Measurements from ENCODE around the gene CHD2.

CHD2 gene

DNA sequence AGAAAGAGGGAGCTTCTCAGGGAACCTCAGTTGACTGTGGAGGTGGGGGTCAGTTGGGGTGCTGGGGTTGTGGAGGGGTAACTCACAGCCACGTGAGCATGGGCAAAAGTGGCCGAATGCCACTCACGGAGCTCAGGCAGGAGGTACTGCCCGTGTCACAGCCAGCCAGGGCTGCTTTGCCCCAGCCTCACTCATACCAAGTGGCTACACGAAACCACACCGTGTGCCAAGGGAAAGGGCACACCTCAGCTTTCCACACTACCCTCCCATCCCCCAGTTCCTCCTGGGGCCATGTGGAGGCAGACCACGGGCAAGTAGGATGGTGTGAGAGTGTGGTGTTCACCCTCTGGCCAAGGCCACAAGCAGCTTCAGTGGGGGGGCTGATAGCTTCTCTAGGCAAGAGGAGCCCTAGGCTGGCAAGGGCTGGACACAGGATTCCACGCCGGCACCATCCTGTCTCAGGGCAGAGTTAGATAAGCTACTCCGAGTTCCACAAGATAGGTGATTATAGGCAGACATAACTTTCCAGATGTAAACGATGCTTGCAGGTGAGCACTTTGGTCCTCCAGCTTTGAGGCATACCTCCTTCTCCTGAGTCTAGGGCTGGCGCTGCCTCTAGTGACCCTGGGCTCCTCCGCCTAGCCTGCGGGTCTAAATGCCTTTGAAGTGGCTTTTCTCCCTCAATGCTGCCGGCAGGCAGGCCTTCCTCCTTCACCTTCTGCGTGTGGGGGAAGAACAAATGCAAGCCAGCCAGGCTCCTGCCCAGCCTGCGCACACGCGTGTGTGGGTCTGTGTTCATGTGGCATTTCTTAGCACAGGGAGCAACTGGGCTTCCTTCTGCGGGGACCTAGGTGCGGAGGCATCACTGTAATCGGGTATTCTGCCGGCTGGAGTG is 163.9 kb downstream of the CHD2 start:
- no peak for DNase-seq (ENCODE audit: low read depth in 3 of 3, low spot score in 1 of 3)

DNA sequence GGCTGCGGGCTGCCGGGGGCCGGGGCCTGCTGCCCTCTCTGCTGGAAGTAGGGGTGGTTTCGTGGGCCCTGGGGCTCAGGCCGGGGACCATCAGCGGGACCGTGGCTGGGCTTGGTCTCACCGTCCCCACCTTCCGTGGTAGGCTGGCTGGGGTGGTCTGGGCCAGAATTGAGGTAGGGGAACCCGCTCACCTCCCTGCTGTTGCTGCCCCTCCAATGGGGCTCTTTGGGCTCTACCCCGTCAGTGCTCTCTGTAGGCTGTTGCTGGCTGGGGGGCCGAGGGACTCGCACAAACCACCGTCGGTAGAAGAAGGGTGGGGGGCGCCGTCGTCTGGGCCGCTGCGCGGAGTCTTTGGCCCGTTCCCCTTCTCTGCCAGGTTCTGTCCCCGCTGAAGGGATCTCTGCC is 165.5 kb downstream of the CHD2 start:
- DNase-seq (ENCODE audit: low read depth in 3 of 3, low spot score in 1 of 3), result no peak

DNA sequence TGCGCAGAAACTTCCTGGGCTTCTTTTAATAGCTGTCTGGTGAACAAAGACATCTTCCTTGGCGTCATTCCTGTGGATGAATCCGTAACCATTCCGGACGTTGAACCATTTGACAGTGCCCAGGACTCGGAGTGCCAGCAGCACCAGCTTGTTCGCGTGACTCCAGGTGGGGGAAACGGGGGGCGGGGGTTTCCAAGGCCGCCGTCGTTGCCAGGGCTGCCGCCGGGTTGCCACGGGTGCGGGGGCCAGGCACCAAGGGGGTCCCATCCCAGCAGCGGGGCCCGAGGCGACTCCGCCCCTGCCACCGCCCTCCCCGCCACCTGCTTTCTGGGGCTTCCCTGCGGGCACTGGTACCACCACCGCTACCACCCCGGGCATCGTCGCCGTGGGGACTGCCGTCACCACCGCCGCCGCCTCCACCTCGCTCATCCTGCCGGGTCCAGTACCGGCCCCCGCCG is 166.1 kb downstream of the CHD2 start:
- DNase-seq (ENCODE audit: low read depth in 3 of 3, low spot score in 1 of 3), result no peak

DNA sequence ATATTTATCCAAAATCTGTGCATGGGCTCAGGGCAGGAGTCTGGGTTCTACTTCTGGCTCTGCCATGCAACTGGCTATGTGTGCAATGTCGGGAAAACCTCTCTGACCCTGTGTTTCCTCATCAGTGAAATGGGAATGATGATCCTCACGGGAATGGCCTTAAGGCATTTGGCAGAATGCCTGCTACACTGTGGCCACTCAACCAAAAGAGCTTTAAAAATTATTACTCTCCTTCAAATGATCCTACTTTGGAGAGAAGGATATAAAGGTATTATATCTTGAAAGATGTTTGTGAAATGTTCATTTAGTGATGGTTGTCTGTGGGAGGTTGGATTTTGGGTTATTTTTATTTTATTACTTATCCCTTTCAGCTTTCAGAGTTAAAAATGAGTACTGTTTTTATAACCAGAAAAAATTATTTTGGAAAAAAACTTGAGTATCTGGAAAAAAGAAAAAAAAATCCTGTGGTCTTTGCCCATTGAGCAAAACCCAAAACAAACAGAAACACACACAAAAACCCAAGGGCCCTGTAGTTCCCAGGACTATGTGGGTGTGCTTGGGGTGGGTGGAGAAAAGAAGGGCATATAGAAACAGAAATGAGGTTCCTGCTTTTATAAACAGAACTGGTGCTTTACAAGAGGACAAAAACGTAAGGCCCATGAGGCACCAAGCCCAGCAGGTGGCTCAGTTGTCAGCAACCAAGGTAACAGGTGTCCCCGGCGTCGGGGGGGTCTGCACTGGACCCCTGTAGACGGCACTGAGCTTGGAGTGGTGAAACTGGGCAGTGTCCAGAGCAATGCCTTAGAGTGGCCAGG is 166.9 kb downstream of the CHD2 start:
- no peak for DNase-seq (ENCODE audit: low read depth in 3 of 3, low spot score in 1 of 3)

DNA sequence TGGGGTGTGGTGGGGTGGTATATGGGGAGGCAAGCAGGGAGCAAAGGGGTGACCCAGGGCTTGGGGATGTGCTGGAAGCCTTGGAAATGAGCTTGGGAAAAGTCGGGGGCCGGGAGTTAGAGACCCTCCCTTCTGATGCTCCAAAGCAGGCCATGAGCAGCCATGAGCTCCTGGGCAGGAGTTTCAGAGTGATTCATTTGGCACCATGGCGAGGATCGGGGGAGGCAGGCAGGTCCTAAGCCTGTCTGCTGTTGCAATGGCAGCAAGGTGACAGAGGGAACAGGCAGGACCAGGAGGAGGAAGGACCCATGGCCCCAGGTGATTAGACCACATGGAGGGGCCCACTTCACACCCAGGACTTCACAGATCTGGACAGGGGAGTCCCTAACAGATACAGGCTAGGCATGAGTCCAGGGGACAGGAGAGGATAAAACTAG is 167.5 kb downstream of the CHD2 start:
- DNase-seq (ENCODE audit: low read depth in 3 of 3, low spot score in 1 of 3), result no peak

DNA sequence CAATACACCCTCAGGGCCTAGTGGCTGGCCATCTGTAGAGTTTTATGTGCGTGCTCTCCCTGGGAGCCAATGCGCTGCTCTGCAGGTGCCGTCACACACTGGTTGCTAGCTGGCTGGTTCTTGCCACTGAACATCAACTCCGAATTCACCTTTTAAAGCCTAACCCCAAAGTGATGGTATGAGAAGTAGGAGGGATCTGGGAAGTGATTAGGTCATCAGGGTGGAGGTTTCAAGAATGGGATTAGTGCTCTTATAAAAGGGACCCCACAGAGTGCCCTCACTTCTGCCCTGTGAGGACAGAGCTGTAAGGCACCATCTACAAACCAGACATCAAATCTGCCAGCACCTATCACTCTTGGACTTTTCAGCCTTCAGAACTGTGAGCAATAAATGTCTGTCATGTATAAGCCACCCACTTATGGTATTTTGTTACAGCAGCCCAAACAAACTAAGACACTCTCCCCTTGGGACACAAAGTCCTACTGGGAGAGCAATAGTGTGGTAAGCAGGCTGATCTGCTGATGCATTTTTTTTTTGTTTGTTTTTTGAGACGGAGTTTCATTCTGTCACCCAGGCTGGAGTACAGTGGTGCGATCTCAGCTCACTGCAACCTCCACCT is 168.6 kb downstream of the CHD2 start:
- no peak for DNase-seq (ENCODE audit: low read depth in 3 of 3, low spot score in 1 of 3)

DNA sequence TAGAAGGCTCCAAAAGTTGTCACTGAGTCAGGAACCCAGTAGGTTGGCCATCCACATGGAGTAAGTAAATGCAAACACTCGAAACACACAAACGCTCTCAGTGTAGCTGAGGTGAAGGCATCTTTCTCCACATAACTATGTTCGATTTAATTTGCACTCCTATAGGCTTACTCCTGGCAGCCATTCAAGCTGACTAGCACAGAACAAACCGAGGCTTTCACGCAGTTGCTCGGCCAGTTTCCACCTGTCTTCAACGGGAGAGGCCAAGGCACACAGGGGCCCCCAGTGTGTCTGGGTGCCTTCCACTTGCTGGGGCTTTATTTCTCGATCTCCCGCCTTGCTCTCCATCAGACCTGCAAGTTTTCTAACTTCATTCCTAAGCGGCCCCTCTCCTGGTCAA is 170.0 kb downstream of the CHD2 start:
- no peak for DNase-seq (ENCODE audit: low read depth in 3 of 3, low spot score in 1 of 3)

DNA sequence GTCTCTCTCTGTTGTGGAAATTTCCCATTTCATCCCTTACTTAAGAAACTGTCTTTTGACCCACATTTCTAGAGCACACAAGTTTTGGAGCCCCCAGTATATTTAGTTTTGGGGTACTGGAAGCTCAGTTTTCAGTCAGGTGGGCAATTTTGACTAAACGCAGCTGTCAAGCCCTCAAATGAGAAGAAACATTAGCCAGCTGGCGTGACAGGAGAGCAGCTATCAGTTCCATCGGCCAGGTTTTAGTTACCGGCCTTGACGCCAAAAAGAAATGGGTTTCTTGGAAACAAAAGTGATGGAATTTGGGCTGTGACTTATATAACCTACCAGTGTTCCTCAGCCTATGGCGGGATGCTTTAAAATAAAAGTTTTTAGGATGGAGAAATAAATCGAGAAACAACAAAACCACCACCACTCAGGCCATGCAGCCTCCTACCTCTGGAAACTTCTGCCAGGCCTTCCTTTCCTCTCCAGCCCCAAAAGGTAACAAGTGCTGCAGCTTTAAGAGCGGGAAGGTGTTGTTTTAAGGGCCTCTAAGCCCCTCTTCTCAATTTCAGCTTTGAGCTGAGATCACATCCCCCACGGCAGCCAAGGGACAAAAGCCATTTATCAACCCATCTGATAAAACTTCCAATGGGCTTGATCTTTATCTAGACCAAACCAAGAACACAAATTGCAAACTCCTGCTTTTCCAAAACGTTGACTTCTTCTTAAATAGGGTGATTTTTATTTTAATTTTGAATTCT is 170.6 kb downstream of the CHD2 start:
- no peak for DNase-seq (ENCODE audit: low read depth in 3 of 3, low spot score in 1 of 3)

DNA sequence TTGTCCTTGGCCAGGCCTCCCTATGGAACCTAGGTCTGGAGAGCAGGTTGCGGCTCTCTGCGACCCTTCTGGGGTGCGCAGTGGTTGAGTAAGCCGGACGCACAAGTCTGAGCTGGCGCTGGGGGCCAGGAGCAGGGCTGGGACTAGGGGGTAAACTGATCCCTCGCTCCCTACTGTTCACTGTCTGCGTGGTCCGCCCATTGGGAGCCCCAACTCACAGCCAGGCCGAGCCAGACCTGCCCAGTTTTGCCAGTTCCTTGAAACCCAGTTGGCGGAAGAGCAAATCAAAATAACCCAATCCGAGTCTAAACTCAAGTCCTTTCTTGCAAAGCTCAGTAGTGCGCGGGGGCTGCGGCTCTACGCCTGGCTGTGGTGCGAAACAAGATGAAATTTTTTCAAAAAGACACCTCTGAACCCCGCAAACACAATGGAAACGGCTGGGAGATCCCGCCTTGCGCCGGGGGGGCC is 171.4 kb downstream of the CHD2 start:
- no peak for DNase-seq (ENCODE audit: low read depth in 3 of 3, low spot score in 1 of 3)

DNA sequence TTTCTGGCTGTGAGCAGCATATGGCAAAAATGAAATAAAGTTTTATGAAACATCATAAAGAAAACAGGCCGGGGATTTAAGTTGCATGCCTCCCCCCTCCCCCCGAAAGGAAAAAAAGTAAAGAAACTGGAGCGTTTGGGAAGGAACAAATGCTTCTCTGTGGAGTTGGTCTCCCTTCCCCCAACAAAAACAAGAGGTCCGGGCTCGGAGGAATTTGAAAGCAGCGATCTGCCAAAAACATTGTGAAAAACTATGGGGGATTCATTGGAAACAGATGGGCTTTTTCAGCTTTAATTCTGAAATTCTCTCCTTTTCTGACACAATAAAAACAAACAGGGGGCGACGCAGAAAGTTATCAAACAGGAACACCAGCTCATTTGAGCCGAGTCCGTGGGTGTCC is 171.9 kb downstream of the CHD2 start:
- no peak for DNase-seq (ENCODE audit: low read depth in 3 of 3, low spot score in 1 of 3)

DNA sequence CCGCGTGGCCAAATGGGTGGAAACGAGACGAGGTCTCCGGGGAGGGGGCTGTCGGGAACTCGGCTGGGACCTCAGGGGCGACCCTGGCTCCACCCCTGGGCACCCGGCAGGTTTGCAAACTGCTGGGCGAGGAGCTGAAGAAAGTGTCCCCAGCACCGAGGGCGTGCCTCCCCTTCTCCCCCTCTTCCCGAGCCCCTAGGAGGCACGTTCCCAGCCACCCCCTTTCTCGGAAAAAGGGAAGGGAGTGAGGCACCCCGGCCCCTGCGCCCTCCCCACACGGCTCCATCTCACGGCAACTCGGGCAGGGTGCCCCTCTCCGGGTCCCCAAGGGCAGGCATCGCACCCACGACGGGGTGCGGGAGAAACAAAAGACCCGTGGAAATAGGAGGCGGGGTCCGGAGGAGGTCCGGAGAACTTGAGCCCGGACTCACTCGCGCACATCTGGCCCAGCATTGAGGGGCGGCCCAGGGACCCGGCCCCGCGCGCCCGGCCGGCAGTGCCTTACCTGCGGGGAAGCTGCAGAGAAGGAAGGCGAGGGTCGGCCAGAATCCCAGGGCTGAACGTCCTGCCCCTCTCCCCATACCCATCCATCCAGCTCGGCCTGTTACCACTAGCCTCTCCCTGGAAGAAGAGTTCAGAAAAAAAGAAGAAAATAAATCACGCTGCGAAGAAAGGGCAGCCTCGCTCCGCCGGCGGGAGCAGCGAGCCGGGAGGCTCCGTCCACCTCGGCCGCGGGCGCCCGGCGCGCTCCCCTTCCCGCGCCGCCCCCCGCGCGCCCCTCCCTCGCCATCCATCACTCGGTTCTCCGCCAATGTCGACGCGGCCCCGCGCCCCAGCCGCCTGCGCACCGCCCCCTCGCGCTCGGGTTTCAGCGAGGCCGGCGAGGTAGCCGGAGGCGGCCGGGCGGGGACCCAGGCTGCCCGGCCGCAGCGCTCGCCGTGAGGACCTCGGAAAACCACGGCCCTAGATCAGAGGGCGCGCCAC is 172.6 kb downstream of the CHD2 start:
- DNase-seq (ENCODE audit: low read depth in 3 of 3, low spot score in 1 of 3), result no peak

DNA sequence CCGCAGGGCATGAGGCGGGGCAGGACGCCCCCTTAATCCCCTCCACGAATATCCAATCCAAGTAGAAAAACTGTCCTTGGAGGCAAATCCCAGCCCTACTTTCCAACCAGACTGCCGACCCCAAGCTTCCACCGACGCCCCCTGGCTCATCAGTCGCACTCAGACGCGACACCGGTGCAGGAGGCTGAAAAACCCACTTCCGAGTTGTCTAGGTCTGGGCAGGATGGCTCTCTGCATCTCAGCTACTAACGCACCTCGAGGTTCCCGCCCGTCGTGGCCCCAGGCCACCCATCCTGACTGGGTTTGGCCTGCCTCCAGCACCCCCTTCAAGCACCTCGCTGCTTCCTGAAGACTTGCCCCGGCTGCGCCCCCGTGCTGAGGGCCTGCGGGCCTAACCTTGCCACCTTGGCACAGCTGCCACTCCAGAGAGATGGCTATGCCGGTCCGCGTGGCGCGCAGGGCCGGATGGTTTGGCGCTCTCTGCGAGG is 173.4 kb downstream of the CHD2 start:
- no peak for DNase-seq (ENCODE audit: low read depth in 3 of 3, low spot score in 1 of 3)

DNA sequence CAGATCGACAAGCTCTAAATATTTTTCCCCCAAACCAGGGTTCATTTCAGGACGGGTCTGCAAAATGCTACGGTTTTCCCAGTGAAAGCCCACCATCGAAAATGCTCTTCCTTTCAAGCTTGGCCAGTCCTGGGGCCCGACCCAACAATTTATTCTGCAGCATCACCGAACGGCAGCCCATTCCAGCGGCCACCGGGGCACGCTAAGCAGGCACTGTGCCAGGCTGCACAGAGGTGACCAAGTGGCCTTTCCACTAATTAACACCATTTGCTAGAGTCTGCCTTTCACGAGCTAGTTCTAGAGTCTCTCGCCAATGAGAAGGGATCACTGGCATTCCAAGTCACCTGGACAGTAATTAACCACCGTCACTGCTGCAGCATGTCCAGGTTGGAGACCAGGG is 174.5 kb downstream of the CHD2 start:
- DNase-seq (ENCODE audit: low read depth in 3 of 3, low spot score in 1 of 3), result no peak

DNA sequence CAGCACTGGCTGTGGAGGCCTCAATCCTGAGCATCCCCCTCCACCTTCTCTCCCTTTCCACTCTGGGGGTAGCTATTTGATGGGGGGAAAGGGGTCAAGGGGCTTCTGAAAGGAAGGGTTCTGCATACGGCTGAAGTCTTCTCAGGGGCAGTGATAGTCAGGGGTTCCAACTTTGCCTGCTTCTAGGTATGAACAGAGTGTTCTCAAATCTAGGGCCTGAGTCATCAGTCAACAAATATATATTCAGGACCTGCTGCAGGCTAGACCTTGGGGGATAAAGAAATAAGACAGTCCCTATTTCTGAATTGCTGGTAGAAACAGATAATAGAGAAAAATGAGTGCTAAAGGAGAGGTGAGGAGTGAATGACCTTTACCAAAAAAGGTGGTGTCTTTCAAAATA is 176.1 kb downstream of the CHD2 start:
- DNase-seq (ENCODE audit: low read depth in 3 of 3, low spot score in 1 of 3), result no peak

DNA sequence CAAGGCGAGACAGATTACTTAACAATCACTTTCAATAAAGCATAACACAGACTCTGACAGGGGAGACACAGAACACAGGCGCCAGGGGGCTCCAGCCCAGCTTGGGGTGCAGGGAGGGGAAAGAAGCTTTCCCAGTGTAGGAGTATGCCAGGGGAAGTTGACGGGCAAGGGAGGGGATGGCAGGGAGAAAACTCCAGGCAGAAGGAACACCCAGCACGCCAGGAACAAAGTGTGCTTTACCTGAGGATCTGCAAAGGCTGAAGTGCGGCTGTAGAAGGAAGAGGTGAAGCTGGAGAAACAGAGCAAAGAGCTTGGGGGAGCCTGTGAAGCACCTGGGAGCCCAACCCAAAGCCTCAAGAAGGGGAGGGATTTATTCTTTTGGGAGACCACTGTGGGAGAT is 176.8 kb downstream of the CHD2 start:
- no peak for DNase-seq (ENCODE audit: low read depth in 3 of 3, low spot score in 1 of 3)
